ENCODE results near the gene INPP4B.

DNA sequence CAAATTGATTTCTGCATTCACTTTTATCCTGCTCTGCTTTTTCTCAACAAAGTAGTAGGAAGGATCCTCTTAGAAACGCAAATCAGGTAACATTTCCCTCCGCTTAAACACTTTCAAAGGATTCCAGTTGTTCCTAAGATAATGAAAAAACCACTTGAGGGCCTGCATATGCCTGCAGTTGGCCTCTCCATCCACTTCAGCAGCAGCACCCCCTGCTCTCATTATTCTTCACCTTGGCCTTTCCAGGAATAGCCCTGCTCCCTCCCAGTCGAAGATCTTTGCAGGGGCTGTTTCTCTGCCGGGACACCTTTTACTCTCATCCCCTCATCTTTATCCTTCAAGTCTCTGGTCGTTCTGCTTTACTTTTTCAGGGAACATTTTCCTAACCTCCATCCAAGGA, 314.0 kb downstream of the INPP4B start:
- TF ChIP-seq POLR2A (IDR thresholded peaks at IDR 0.05), result no peak
- TF ChIP-seq, protein P1, sequence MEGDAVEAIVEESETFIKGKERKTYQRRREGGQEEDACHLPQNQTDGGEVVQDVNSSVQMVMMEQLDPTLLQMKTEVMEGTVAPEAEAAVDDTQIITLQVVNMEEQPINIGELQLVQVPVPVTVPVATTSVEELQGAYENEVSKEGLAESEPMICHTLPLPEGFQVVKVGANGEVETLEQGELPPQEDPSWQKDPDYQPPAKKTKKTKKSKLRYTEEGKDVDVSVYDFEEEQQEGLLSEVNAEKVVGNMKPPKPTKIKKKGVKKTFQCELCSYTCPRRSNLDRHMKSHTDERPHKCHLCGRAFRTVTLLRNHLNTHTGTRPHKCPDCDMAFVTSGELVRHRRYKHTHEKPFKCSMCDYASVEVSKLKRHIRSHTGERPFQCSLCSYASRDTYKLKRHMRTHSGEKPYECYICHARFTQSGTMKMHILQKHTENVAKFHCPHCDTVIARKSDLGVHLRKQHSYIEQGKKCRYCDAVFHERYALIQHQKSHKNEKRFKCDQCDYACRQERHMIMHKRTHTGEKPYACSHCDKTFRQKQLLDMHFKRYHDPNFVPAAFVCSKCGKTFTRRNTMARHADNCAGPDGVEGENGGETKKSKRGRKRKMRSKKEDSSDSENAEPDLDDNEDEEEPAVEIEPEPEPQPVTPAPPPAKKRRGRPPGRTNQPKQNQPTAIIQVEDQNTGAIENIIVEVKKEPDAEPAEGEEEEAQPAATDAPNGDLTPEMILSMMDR (IDR thresholded peaks at IDR 0.05), result no peak

Data from testis (tissue), 2 donors.